GM23338 (cell line): Measurements from ENCODE around the gene COX17.

Source experiments
- CREB1 ChIP-seq: fragments of 250-450 bp; sonication (Bioruptor Pico); IDR thresholded peaks from 2 replicates; pipeline ENCODE4 v1.5.0; 2020; ENCODE audit warnings: low read depth, mild to moderate bottlenecking, moderate library complexity
- CTCF ChIP-seq, 2 experiments: fragments of 200-600 bp in 1 of 2; sonication (generic) in 1 of 2; conservative IDR thresholded peaks; 2 replicates each; pipeline versions ENCODE4 v1.5.1 to v1.6.1; 2016 to 2017; ENCODE audit warnings: antibody characterized with exemption in 2 of 2, low read depth in 2 of 2, mild to moderate bottlenecking in 2 of 2, moderate library complexity in 1 of 2
- ETS1 ChIP-seq: IDR thresholded peaks from 2 replicates; pipeline ENCODE4 v1.6.1; 2016; ENCODE audit warnings: antibody characterized with exemption
- EZH2 ChIP-seq: fragments of 200-600 bp; sonication (generic); IDR thresholded peaks from one replicate; pipeline ENCODE4 v1.8.0; 2017; ENCODE audit warnings: antibody characterized with exemption, mild to moderate bottlenecking, low read depth; ENCODE audit not compliant: unreplicated experiment
- EZH2phosphoT487 ChIP-seq: fragments of 200-600 bp; sonication (generic); IDR thresholded peaks from one replicate; pipeline ENCODE4 v1.8.1; 2018; ENCODE audit warnings: antibody characterized with exemption; ENCODE audit not compliant: unreplicated experiment
- NANOG ChIP-seq: IDR thresholded peaks from 2 replicates; pipeline ENCODE4 v1.6.1; 2016; ENCODE audit warnings: antibody characterized with exemption, borderline replicate concordance
- POLR2AphosphoS5 ChIP-seq: IDR thresholded peaks from 2 replicates; pipeline ENCODE4 v1.6.1; 2016; ENCODE audit warnings: antibody characterized with exemption, low read depth
- REST ChIP-seq: IDR thresholded peaks from one replicate; pipeline ENCODE4 v1.6.1; 2018; ENCODE audit warnings: antibody characterized with exemption; ENCODE audit not compliant: unreplicated experiment
- STAT1 ChIP-seq: IDR thresholded peaks from one replicate; pipeline ENCODE4 v1.6.1; 2016; ENCODE audit warnings: antibody characterized with exemption; ENCODE audit not compliant: unreplicated experiment
- ZNF114 ChIP-seq: fragments of 250-450 bp; sonication (Bioruptor Pico); IDR thresholded peaks from 2 replicates; pipeline ENCODE4 v1.5.0; 2020; ENCODE audit warnings: mild to moderate bottlenecking, moderate library complexity

- TF ChIP-seq CTCF (conservative IDR thresholded peaks at IDR 0.05; ENCODE audit: low read depth in 2 of 2) (no peak), REST (no peak), STAT1 (no peak), EZH2phosphoT487 (no peak), CREB1 (CRISPR knock-in tag) (no peak), ETS1 (no peak), EZH2 (no peak), POLR2AphosphoS5 (no peak), NANOG (no peak), ZNF114 (no peak)
These were observed 23.3 kb downstream of the COX17 start for GRCh38 chr3:119653876-119654275.
